GM23338 (cell line): Measurements from ENCODE around the gene GNL2. TPM values are rescaled to one million over a fixed set of nuclear protein-coding genes. Genes with fewer than 3 reads are reported as not detected.
"Not testable (repeated sequence)": the region's sequence is repeated elsewhere in the genome, so short reads cannot be mapped to it uniquely, and the experiment has no call there.

ENCODE experiments used
- ATAC-seq: fragments of 200-7000 bp; cut with Tn5 transposase; 3 replicates; pipeline ENCODE4 v1.9.1; 2020
- DNase-seq: peaks from one replicate; pipeline ENCODE4 v3.0.0-alpha.2; 2015; ENCODE audit warnings: low spot score
- H2AFZ ChIP-seq: fragments of 200-600 bp; sonication (generic); 2 replicates; pipeline ENCODE4 v1.8.0; 2016; ENCODE audit warnings: antibody characterized with exemption, mild to moderate bottlenecking, moderate library complexity
- H3F3A ChIP-seq: fragments of 200-600 bp; sonication (generic); replicated peaks from 2 replicates; pipeline ENCODE4 v1.8.0; 2017; ENCODE audit warnings: antibody characterized with exemption, mixed run types, low read depth
- H3K27ac ChIP-seq: fragments of 200-600 bp; sonication (generic); 2 replicates; pipeline ENCODE4 v1.6.1; 2016; ENCODE audit warnings: low read depth
- H3K27me3 ChIP-seq: fragments of 200-600 bp; sonication (generic); 2 replicates; pipeline ENCODE4 v1.8.0; 2016; ENCODE audit warnings: mild to moderate bottlenecking, mixed run types, moderate library complexity; ENCODE audit not compliant: insufficient read depth
- H3K36me3 ChIP-seq: fragments of 200-600 bp; sonication (generic); 2 replicates; pipeline ENCODE4 v1.8.0; 2016; ENCODE audit warnings: mild to moderate bottlenecking; ENCODE audit not compliant: insufficient read depth
- H3K4me1 ChIP-seq: fragments of 200-600 bp; sonication (generic); 2 replicates; pipeline ENCODE4 v1.8.0; 2016; ENCODE audit warnings: mild to moderate bottlenecking, moderate library complexity; ENCODE audit not compliant: insufficient read depth
- H3K4me2 ChIP-seq: fragments of 200-600 bp; sonication (generic); 2 replicates; pipeline ENCODE4 v1.7.1; 2017; ENCODE audit warnings: mixed run types
- H3K4me3 ChIP-seq: fragments of 200-600 bp; sonication (generic); 2 replicates; pipeline ENCODE4 v1.6.1; 2016; ENCODE audit warnings: mixed run types
- H3K79me2 ChIP-seq: fragments of 200-600 bp; sonication (generic); replicated peaks from 2 replicates; pipeline ENCODE4 v1.8.0; 2017; ENCODE audit warnings: mild to moderate bottlenecking; ENCODE audit not compliant: insufficient read depth
- H3K9me2 ChIP-seq: fragments of 200-600 bp; sonication (generic); 2 replicates; pipeline ENCODE4 v1.8.0; 2017; ENCODE audit not compliant: insufficient read depth
- H4K20me1 ChIP-seq: fragments of 200-600 bp; sonication (generic); replicated peaks from 2 replicates; pipeline ENCODE4 v1.8.0; 2017; ENCODE audit warnings: mild to moderate bottlenecking; ENCODE audit not compliant: insufficient read depth
- H3K27ac Mint-ChIP-seq: 2 replicates; pipeline ENCODE4 v1.8.0; 2020; ENCODE audit warnings: inconsistent platforms, mild to moderate bottlenecking, moderate library complexity, mixed read lengths
- H3K27me3 Mint-ChIP-seq: 3 replicates; pipeline ENCODE4 v1.8.0; 2022; ENCODE audit warnings: low read depth, mild to moderate bottlenecking, moderate library complexity, mixed read lengths, inconsistent platforms; ENCODE audit not compliant: insufficient read depth, poor library complexity
- H3K36me3 Mint-ChIP-seq: 3 replicates; pipeline ENCODE4 v1.8.0; 2021; ENCODE audit warnings: low read depth, mild to moderate bottlenecking, inconsistent platforms, moderate library complexity, mixed read lengths
- H3K4me1 Mint-ChIP-seq: 3 replicates; pipeline ENCODE4 v1.8.0; 2020; ENCODE audit warnings: mild to moderate bottlenecking, inconsistent platforms, mixed read lengths
- H3K4me3 Mint-ChIP-seq: 3 replicates; pipeline ENCODE4 v1.8.0; 2021; ENCODE audit warnings: moderate library complexity, mild to moderate bottlenecking, inconsistent platforms, mixed read lengths
- H3K9me3 Mint-ChIP-seq: 3 replicates; pipeline ENCODE4 v1.8.0; 2020; ENCODE audit warnings: moderate library complexity, mild to moderate bottlenecking, inconsistent platforms, mixed read lengths
- CREB1 ChIP-seq: fragments of 250-450 bp; sonication (Bioruptor Pico); IDR thresholded peaks from 2 replicates; pipeline ENCODE4 v1.5.0; 2020; ENCODE audit warnings: low read depth, mild to moderate bottlenecking, moderate library complexity
- JUNB ChIP-seq: IDR thresholded peaks from one replicate; pipeline ENCODE4 v1.6.1; 2016; ENCODE audit warnings: antibody characterized with exemption; ENCODE audit not compliant: unreplicated experiment
- POLR2AphosphoS5 ChIP-seq: IDR thresholded peaks from 2 replicates; pipeline ENCODE4 v1.6.1; 2016; ENCODE audit warnings: antibody characterized with exemption, low read depth
- ZNF331 ChIP-seq: fragments of 250-450 bp; sonication (Bioruptor Pico); IDR thresholded peaks from 2 replicates; pipeline ENCODE4 v1.5.0; 2020; ENCODE audit warnings: low read depth, mild to moderate bottlenecking, moderate library complexity
- polyA plus RNA-seq: library from polyadenylated mRNA; unstranded; fragments of >200 nt; fragmentation: Nextera tagmentation; extraction: Ambion mirVana; gene quantifications from 2 replicates; pipeline ENCODE4 v1.2.1, GENCODE V29; 2016
- small RNA-seq: library from RNA; depleted of rRNA; stranded (forward); fragments of <200 nt; gene quantifications from one replicate; pipeline ENCODE3, GENCODE V24; 2014; ENCODE audit warnings: low replicate concordance
- total RNA-seq: library from RNA; depleted of rRNA; stranded (reverse); fragments of >200 nt; shearing (Covaris generic); gene quantifications from 2 replicates; pipeline ENCODE4 v1.2.3, GENCODE V29; 2014; rRNA removed

The GNL2 gene
- total and polyA plus RNA-seq, 2 experiments from 2014 or later: 78.4 to 121 TPM

DNA sequence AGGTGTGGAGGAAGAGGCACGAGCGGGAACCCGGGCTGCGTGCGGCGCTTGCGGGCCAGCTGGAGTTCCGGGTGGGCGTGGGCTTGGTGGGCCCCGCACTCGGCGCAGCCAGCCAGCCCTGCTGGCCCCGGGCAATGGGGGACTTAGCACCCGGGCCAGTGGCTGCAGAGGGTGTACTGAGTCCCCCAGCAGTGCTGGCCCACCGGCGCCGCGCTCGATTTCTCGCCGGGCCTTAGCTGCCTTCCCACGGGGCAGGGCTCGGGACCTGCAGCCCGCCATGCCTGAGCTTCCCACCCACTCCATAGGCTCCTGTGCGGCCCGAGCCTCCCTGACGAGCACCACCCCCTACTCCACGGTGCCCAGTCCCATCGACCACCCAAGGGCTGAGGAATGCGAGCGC is 77.5 kb downstream of the GNL2 start:
- not testable (repeated sequence) for H3K36me3 Mint-ChIP-seq, H3K4me3 ChIP-seq, H3K4me2 ChIP-seq, DNase-seq, H3K4me3 Mint-ChIP-seq, H3K36me3 ChIP-seq, H3K27ac ChIP-seq, H3K9me3 Mint-ChIP-seq, H3K9me2 ChIP-seq, H4K20me1 ChIP-seq, ATAC-seq, H2AFZ ChIP-seq, H3K27ac Mint-ChIP-seq, H3K27me3 ChIP-seq, H3K79me2 ChIP-seq
- Mint-ChIP-seq H3K27me3 (peaks cover 22% of the 10 kb centered on the region), H3K4me1 (peaks cover 17% of the 10 kb centered on the region)
- Histone ChIP-seq H3K4me1 (peaks cover 18% of the 10 kb centered on the region), H3F3A (peaks cover 14% of the 10 kb centered on the region; the same call in 1 of the 2 replicates)

DNA sequence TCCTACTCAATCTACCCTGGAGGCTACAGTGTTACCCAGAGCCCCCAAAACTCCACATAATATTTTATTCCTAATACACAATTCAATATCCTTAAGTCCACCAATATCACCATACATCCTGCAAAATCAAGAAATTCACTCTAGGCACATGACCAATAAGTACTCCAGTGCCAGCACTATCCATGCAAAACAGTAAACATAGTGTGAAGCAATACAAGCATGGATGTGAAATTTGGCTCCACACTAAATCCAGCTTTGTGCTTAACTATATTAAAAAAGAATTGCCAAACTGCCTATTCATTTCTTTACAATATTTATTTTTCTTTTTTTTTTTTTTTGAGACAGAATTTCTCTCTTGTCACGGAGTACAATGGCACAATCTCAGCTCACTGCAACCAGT is 78.2 kb downstream of the GNL2 start:
- Histone ChIP-seq H3K27ac (no peak overlapping the region), H3K9me2 (no peaks in the 10 kb centered on the region), H2AFZ (no peak overlapping the region; the same call in 1 of the 2 replicates), H4K20me1 (peaks cover 6% of the 10 kb centered on the region), H3K4me2 (no peak overlapping the region), H3K36me3 (no peaks in the 10 kb centered on the region), H3K4me1 (peaks cover 19% of the 10 kb centered on the region), H3K79me2 (peaks cover 14% of the 10 kb centered on the region), H3F3A (peaks cover 14% of the 10 kb centered on the region; the same call in 1 of the 2 replicates), H3K4me3 (no peak overlapping the region), H3K27me3 (no peaks in the 10 kb centered on the region)
- no peak for TF ChIP-seq CREB1 (CRISPR knock-in tag)
- no peak for TF ChIP-seq POLR2AphosphoS5
- no peak for TF ChIP-seq ZNF331 (CRISPR knock-in tag)
- TF ChIP-seq JUNB: no peak
- DNase-seq (no peak), ATAC-seq (no peak)
- Mint-ChIP-seq H3K9me3 (no peaks in the 10 kb centered on the region), H3K27ac (no peak overlapping the region), H3K36me3 (peaks cover 8% of the 10 kb centered on the region; the same call in 2 of the 3 replicates), H3K4me1 (peaks cover 18% of the 10 kb centered on the region), H3K27me3 (peaks cover 20% of the 10 kb centered on the region), H3K4me3 (no peak overlapping the region)

Small RNAs within 50 kb of the gene (small RNA-seq; reads per million reads assigned to genes)
- not detected for gene AL034379.1

Other genes starting within 250 kb of the GNL2 start
- 7.0 and 9.3 TPM in 2 replicates for gene ZC3H12A, start 121.4 kb downstream of the GNL2 start, total RNA-seq
- 7.3 and 9.0 TPM in 2 replicates for gene ZC3H12A, start 121.4 kb downstream of the GNL2 start, polyA plus RNA-seq
- gene MEAF6, start 81.2 kb downstream of the GNL2 start, total RNA-seq: 58.9 and 64.5 TPM in 2 replicates
- gene MEAF6, start 81.2 kb downstream of the GNL2 start, polyA plus RNA-seq: 53.5 and 60.1 TPM in 2 replicates
- gene SNIP1, start 41.6 kb downstream of the GNL2 start, total RNA-seq: 11.4 and 13.3 TPM in 2 replicates
- gene SNIP1, start 41.6 kb downstream of the GNL2 start, polyA plus RNA-seq: 5.1 and 7.0 TPM in 2 replicates
- 5.4 TPM in 2 replicates for gene DNALI1, start 39.0 kb downstream of the GNL2 start, total RNA-seq
- 21.6 and 25.6 TPM in 2 replicates for gene DNALI1, start 39.0 kb downstream of the GNL2 start, polyA plus RNA-seq
- gene RSPO1, start 39.0 kb upstream of the GNL2 start, total RNA-seq: 0.19 TPM in 1 of 2 replicates, not detected in the other
- gene RSPO1, start 39.0 kb upstream of the GNL2 start, polyA plus RNA-seq: 0.11 and 0.12 TPM in 2 replicates
- 31.6 and 35.3 TPM in 2 replicates for gene CDCA8, start 96.6 kb upstream of the GNL2 start, total RNA-seq
- gene CDCA8, start 96.6 kb upstream of the GNL2 start, polyA plus RNA-seq: 37.9 and 38.9 TPM in 2 replicates
- gene EPHA10, start 169.2 kb upstream of the GNL2 start, total RNA-seq: 1.5 and 2.4 TPM in 2 replicates
- gene EPHA10, start 169.2 kb upstream of the GNL2 start, polyA plus RNA-seq: 0.21 and 0.76 TPM in 2 replicates
- 8.1 and 8.6 TPM in 2 replicates for gene MANEAL, start 197.9 kb upstream of the GNL2 start, total RNA-seq
- 2.2 and 2.3 TPM in 2 replicates for gene MANEAL, start 197.9 kb upstream of the GNL2 start, polyA plus RNA-seq
- 56.7 and 68.3 TPM in 2 replicates for gene C1orf122, start 211.9 kb upstream of the GNL2 start, total RNA-seq
- 32.8 and 40.5 TPM in 2 replicates for gene C1orf122, start 211.9 kb upstream of the GNL2 start, polyA plus RNA-seq
- 31.8 and 46.0 TPM in 2 replicates for gene YRDC, start 212.3 kb upstream of the GNL2 start, total RNA-seq
- 18.4 and 20.2 TPM in 2 replicates for gene YRDC, start 212.3 kb upstream of the GNL2 start, polyA plus RNA-seq